ENCODE results near the gene TIMM23. TPM values are rescaled to one million over a fixed set of nuclear protein-coding genes. Genes with fewer than 3 reads are reported as not detected.

The TIMM23 gene
- total RNA-seq, 3 donors from 2014 or later, result 55.4 to 60.7 (median 57.1) TPM

- Histone ChIP-seq H3K4me1 (peaks cover 0 to 11% of the 10 kb centered on the region in 2 donors), H3K27ac (no peak overlapping the region), H3K4me3 (no peak overlapping the region), H3K27me3 (no peaks in the 10 kb centered on the region), H3K36me3 (no peaks in the 10 kb centered on the region), H3K9me3 (no peaks in the 10 kb centered on the region)
- intact Hi-C loops (cut with DNase I; ENCODE audit: low total_unique reads), result no loop called here
- DNase-seq (ENCODE audit: low spot score in 2 of 2), result no peak
- TF ChIP-seq POLR2AphosphoS5 (IDR thresholded peaks at IDR 0.05) (no peak), CTCF (IDR thresholded peaks at IDR 0.05) (no peak), POLR2A (IDR thresholded peaks at IDR 0.05) (no peak)
These were observed 53.1 kb downstream of the TIMM23 start for GRCh38 chr10:46025406-46025805.

DNA sequence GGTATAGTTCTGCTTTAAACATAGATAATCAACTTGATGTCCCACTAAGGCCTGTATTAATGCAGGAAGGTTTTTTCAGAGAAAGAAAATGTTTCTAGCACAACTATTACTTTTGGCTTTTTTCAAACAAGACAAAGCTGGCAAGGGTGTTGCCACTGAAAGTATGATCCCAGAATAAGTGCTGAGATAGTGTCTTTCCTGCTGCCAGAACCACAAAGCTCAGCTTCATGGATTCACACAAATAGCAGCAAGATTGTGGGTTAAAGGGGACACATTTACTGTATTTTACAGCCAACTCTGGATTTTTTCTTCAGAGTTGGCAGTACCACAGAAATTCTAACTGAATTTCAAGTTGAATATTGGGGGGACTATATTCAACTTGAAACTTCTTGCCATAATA is 53.8 kb downstream of the TIMM23 start:
- Histone ChIP-seq H3K9me3 (no peaks in the 10 kb centered on the region), H3K27ac (no peak overlapping the region), H3K4me1 (peaks cover 0 to 11% of the 10 kb centered on the region in 2 donors), H3K4me3 (no peak overlapping the region), H3K36me3 (no peaks in the 10 kb centered on the region), H3K27me3 (no peaks in the 10 kb centered on the region)
- intact Hi-C loops (cut with DNase I; ENCODE audit: low total_unique reads), result no loop called here
- TF ChIP-seq POLR2A (IDR thresholded peaks at IDR 0.05) (no peak), CTCF (IDR thresholded peaks at IDR 0.05) (no peak), POLR2AphosphoS5 (IDR thresholded peaks at IDR 0.05) (no peak)
- no peak for DNase-seq (ENCODE audit: low spot score in 2 of 2)

DNA sequence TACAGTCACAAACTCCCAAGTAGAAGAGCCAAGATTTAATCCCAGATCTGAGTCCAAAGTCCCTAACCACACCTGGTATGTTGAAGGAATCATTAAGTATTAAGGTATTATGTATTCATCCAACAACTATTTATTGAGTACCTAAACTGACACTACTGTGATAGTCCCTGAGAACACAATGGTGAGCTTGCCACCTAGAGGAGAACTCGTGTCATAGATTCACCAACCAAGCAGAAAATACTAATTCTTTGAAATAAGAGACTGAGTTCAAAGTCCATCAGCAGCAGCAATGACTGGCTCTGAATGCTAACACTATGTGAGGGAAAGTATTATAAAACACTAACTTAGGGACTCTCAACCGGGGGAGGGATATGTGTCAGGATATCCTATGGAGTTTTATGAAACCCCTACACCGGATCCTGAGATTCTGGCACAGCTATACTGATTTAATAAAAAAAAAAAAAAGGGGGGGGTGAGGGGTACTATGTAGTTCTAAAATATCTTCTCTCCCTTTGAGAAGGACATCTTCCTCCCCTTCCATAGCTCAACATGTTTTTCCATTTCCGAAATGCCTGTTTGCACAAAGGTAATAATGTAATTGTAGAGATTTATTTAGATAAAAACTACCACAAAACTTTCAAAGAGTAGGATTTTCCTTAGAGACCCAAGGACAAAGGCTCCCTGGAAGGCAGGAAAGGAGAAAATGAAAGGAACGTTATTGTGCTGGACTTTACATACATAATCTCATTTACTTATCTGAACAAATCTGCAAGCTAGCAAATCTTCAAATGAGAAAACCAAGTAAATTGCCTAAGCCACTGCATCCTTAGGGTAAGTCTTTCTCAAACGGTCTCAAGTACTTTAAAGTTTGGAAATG is 56.5 kb downstream of the TIMM23 start:
- Histone ChIP-seq H3K27me3 (no peaks in the 10 kb centered on the region), H3K27ac (peak overlapping the region; percentile 92 to 95), H3K4me3 (peak overlapping the region; percentile 65 to 87 (median 65)), H3K9me3 (no peaks in the 10 kb centered on the region), H3K36me3 (no peaks in the 10 kb centered on the region), H3K4me1 (peaks cover 0 to 11% of the 10 kb centered on the region in 2 donors)
- intact Hi-C loops (cut with DNase I; ENCODE audit: low total_unique reads), result no loop called here
- no peak for DNase-seq (ENCODE audit: low spot score in 2 of 2)
- peak in 2 of 3 donors; percentile 36 to 45 for TF ChIP-seq CTCF (IDR thresholded peaks at IDR 0.05)
- no peak for TF ChIP-seq POLR2A (IDR thresholded peaks at IDR 0.05)

- no peaks in the 10 kb centered on the region for H3K9me3 ChIP-seq
- peaks cover 0 to 11% of the 10 kb centered on the region in 2 donors for H3K4me1 ChIP-seq
- H3K27ac ChIP-seq, result peak overlapping the region; percentile 92 to 95
- peak overlapping the region; percentile 65 to 87 (median 65) for H3K4me3 ChIP-seq
- no peak for TF ChIP-seq POLR2AphosphoS5 (IDR thresholded peaks at IDR 0.05)
- TF ChIP-seq CTCF (IDR thresholded peaks at IDR 0.05), result no peak
- TF ChIP-seq POLR2A (IDR thresholded peaks at IDR 0.05), result no peak
- no peak for DNase-seq (ENCODE audit: low spot score in 2 of 2)
- no peaks in the 10 kb centered on the region for H3K36me3 ChIP-seq
- intact Hi-C loops (cut with DNase I; ENCODE audit: low total_unique reads), result no loop called here
- H3K27me3 ChIP-seq, result no peaks in the 10 kb centered on the region
These were observed 57.3 kb downstream of the TIMM23 start for GRCh38 chr10:46029461-46030030.
